Measurements from ENCODE around the gene DNAAF5.

DNAAF5 gene

DNA sequence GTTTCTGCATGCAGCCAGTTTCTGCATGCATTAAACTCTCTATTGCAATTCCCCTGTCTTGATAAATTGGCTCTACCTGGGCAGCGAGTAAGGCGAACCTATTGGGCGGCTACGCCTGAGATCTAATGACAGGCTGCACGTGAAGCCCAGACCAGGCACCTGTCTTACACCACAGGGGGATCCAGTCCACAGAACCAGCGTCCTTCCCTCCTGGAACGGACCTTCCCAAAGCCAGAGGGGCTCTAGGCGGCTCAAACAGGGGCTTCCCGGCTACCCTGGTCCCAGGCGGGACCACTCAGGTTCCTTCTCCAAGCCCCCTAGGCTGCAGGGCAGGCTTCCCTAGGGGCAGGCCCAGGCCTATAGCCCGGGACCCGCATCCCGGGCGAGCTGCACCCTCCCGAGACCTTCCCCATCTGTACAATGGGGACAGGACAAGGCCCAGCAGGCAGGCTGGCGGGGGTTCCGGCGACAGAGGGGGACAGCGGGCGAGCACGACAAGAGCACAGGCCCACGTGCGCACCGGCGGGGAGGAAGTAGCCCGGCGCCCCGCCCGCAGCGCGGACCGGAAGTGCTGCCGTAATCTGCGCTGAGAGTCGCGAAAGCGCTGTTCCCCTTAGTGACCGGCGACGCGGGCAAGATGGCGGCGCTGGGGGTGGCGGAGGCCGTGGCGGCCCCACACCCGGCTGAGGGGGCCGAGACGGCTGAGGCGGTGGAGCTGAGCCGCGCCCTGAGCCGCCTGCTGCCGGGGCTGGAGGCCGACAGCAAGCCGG lies at the start of gene DNAAF5:
Gene DNAAF5, plus strand, starts transcription at position 616 of the 770 bp plus-strand sequence. Its CDS starts 22 bp downstream, at position 638.
- H3K36me3 Mint-ChIP-seq (ENCODE audit: low read depth), result peaks cover 14% of the 10 kb centered on the region
- peaks cover 19% of the 10 kb centered on the region for H3K4me1 Mint-ChIP-seq (ENCODE audit: low read depth)
- H3K27ac Mint-ChIP-seq, result peak within 1 kb of the TSS; percentile 72
- no peaks in the 10 kb centered on the region for H3K27me3 Mint-ChIP-seq
- intact Hi-C loops (cut with micrococcal nuclease), result no loop called here
- H3K4me3 Mint-ChIP-seq, result peak within 1 kb of the TSS; percentile 77
- H3K9me3 Mint-ChIP-seq, result peaks cover 30% of the 10 kb centered on the region

DNA sequence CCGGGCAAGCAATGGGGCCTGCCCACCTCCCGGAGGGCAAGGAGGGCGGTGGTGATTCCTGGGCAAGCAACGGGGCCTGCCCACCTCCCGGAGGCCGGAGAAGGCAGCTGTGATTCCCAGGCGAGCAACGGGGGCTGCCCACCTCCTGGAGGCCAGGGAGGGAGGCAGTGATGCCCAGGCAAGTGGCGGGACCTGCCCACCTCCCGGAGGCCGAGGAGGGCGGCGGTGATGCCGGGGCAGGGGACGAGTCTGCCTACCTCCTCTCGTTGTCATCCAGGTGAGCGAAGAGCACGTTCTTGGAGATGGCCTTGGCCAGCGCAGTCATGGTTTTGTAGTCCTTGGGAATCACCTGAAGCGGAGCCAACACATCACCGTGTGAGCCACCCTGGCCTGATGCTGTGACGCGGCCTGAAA lies 49.5 kb upstream of the DNAAF5 start:
- Mint-ChIP-seq H3K27me3 (no peaks in the 10 kb centered on the region), H3K27ac (no peak overlapping the region), H3K9me3 (peaks cover 27% of the 10 kb centered on the region), H3K4me3 (no peak overlapping the region), H3K36me3 (ENCODE audit: low read depth) (no peaks in the 10 kb centered on the region), H3K4me1 (ENCODE audit: low read depth) (no peaks in the 10 kb centered on the region)
- intact Hi-C loops (cut with micrococcal nuclease), result no loop called here

DNA sequence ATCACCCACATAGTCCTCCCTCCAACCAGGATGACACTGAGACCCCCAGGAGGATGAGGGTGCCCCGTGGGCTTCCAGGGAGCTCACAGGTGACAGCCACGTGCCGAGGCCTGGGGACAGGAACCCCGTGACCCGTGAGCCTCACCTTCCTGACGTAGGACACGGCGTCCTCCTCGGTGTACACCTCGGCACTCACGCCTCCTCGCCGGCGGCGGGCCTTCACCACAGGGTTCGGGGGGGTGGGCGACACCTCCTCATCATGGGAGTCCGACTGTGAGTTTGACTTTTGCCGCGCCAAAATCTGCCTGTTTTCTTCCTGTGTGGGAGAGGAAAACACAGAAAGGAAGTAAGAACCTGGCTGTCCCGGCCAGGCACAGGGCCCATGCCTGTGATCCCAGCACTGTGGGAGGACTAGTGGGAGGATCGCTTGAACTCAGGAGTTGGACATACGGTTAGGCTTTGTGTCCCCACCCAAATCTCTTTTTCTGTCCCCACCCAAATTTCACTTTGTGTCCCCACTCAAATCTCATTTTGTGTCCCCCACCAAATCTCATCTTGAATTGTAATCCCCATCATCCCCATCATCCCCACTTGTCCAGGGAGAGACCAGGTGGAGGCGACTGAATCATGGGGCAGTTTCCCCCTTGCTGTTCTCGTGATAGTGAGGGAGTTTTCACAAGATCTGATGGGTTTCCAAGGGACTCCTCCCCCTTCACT lies 45.9 kb upstream of the DNAAF5 start:
- H3K36me3 Mint-ChIP-seq (ENCODE audit: low read depth), result no peaks in the 10 kb centered on the region
- no peak overlapping the region for H3K4me3 Mint-ChIP-seq
- no peaks in the 10 kb centered on the region for H3K27me3 Mint-ChIP-seq
- intact Hi-C loops (cut with micrococcal nuclease), result no loop called here
- no peaks in the 10 kb centered on the region for H3K4me1 Mint-ChIP-seq (ENCODE audit: low read depth)
- H3K27ac Mint-ChIP-seq, result no peak overlapping the region
- H3K9me3 Mint-ChIP-seq, result peaks cover 40% of the 10 kb centered on the region

DNA sequence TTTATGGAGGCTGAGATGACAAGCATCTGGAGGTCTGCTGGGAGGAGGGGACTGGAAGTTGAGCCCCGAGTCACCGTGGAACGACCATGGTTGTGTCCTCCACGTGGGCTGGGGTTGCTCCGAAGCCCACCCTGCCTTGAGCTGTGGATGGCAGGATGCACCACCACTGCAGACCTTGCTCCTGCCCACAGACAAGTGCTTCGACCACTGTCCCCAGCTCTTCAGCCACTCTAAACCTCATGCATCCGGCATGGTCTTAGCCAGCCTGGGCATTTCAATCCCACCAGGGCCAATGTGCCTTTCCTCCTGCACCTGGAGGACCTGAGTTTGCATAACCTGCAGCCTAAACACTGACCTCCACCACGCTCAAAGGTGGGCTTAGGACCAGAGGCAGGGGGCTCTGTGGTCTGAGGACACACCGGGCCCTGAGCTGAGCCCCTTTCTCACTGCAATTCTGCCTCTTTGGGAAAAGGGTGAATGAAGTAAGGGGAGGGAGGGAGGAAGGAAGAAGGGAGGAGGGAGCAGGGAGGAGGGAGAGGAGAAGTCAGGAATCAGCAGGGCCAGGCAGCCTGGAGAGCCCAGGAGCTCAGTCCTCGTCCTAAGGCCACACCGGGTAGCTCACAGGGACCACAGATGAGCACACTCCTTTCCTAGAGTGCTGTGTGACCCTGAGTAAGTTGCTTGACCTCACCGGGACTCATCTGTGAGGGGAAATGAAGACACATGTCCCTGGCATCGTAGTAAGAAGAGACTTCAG lies 44.8 kb upstream of the DNAAF5 start:
- Mint-ChIP-seq H3K27ac (no peak overlapping the region), H3K9me3 (peaks cover 51% of the 10 kb centered on the region), H3K27me3 (no peaks in the 10 kb centered on the region), H3K4me1 (ENCODE audit: low read depth) (no peaks in the 10 kb centered on the region), H3K4me3 (no peak overlapping the region), H3K36me3 (ENCODE audit: low read depth) (no peaks in the 10 kb centered on the region)
- intact Hi-C loops (cut with micrococcal nuclease), result no loop called here

DNA sequence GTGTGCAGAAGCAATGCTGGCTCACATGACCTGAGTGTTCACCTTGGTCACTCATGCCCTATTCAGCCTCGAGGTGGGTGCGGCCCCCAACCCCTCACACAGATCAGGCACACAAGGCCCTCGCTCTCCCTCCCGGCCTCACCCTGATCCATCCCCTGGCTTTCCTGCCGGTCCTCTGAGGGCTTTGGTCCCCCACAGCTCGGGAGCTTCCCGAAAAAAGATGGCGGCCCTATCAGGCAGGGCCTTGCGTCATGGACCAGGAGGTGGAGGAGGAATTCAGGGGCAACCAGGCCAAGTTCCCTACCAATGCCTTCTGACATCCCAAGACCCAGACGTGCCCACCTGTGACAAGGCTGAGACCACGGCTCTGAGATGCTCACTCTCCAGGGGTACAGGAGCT lies 43.7 kb upstream of the DNAAF5 start:
- intact Hi-C loops (cut with micrococcal nuclease), result no loop called here
- no peaks in the 10 kb centered on the region for H3K4me1 Mint-ChIP-seq (ENCODE audit: low read depth)
- no peak overlapping the region for H3K27ac Mint-ChIP-seq
- no peaks in the 10 kb centered on the region for H3K27me3 Mint-ChIP-seq
- H3K4me3 Mint-ChIP-seq, result no peak overlapping the region
- H3K36me3 Mint-ChIP-seq (ENCODE audit: low read depth), result no peaks in the 10 kb centered on the region
- peaks cover 62% of the 10 kb centered on the region for H3K9me3 Mint-ChIP-seq

DNA sequence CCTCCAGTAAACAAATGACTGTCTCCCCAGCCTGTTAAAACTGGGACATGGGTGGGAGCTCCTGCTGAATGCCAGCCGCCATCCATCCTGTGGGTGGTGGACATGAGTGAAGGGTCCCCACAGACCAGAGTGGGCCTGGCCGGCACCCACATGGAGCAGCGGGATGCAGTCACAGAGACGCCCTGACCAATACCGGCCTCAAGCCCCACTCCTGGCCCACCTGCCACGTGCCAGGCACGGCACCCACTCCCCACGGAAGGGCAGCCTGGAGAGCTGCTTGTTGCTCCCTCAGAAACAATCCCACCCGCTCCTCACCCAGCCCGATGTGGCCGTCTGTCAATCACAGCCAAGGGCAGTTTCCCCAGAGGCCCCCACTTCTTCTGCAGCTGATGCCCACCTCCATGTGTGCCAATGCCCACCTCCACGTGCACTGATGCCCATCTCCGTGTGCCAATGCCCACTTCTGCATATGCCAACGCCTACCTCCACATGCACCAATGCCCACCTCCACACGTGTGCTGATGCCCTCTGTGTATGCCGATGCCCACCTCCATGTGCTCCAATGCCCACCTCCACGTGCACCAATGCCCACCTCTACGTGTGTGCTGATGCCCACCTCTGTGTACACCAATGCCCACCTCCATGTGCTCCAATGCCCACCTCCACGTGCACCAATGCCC lies 42.8 kb upstream of the DNAAF5 start:
- no peaks in the 10 kb centered on the region for H3K4me1 Mint-ChIP-seq (ENCODE audit: low read depth)
- no peak overlapping the region for H3K4me3 Mint-ChIP-seq
- H3K9me3 Mint-ChIP-seq, result peaks cover 71% of the 10 kb centered on the region
- intact Hi-C loops (cut with micrococcal nuclease), result no loop called here
- H3K27ac Mint-ChIP-seq, result no peak overlapping the region
- no peaks in the 10 kb centered on the region for H3K36me3 Mint-ChIP-seq (ENCODE audit: low read depth)
- H3K27me3 Mint-ChIP-seq, result no peaks in the 10 kb centered on the region

DNA sequence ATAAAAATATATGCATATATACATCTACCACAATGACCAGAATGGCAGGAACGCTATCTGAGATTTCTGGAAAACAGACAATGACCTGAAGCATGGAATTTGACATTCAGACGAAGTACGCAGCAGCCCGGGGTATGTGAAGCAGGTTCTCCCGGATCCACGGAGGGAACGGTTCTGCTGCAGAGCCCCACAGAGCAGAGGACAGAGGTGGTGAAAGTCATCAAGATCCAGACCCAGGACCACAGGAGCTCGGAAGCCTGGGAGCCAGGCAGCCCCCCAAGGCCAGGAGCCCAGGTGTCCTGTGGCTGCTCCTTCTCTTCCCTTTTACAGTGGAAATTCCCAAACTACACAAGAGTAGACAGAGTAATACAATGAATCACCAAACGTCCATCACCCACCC lies 42.1 kb upstream of the DNAAF5 start:
- Mint-ChIP-seq H3K4me3 (no peak overlapping the region), H3K27ac (no peak overlapping the region), H3K9me3 (peaks cover 74% of the 10 kb centered on the region), H3K36me3 (ENCODE audit: low read depth) (no peaks in the 10 kb centered on the region), H3K27me3 (no peaks in the 10 kb centered on the region), H3K4me1 (ENCODE audit: low read depth) (no peaks in the 10 kb centered on the region)
- intact Hi-C loops (cut with micrococcal nuclease), result no loop called here

DNA sequence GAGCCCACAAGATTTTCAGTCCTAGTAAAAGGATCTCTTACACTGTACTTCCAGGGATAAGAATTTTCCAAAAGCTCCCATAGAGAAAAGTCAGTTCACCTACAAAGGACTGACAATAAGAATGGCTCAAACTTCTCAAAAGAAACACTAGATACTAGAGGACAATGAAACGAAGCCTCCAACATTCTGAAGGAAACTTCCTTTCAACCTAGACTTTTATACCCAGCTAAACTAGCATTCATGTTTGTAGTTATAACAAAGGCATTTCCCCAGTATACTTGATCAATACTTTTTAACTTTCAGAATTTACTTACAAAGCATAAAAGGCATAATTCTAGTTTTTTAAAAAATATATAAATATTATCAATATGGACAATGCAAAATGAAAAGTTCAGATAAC lies 41.0 kb upstream of the DNAAF5 start:
- Mint-ChIP-seq H3K9me3 (peaks cover 77% of the 10 kb centered on the region), H3K27ac (no peak overlapping the region), H3K4me1 (ENCODE audit: low read depth) (no peaks in the 10 kb centered on the region), H3K36me3 (ENCODE audit: low read depth) (no peaks in the 10 kb centered on the region), H3K27me3 (no peaks in the 10 kb centered on the region), H3K4me3 (no peak overlapping the region)
- intact Hi-C loops (cut with micrococcal nuclease), result no loop called here

DNA sequence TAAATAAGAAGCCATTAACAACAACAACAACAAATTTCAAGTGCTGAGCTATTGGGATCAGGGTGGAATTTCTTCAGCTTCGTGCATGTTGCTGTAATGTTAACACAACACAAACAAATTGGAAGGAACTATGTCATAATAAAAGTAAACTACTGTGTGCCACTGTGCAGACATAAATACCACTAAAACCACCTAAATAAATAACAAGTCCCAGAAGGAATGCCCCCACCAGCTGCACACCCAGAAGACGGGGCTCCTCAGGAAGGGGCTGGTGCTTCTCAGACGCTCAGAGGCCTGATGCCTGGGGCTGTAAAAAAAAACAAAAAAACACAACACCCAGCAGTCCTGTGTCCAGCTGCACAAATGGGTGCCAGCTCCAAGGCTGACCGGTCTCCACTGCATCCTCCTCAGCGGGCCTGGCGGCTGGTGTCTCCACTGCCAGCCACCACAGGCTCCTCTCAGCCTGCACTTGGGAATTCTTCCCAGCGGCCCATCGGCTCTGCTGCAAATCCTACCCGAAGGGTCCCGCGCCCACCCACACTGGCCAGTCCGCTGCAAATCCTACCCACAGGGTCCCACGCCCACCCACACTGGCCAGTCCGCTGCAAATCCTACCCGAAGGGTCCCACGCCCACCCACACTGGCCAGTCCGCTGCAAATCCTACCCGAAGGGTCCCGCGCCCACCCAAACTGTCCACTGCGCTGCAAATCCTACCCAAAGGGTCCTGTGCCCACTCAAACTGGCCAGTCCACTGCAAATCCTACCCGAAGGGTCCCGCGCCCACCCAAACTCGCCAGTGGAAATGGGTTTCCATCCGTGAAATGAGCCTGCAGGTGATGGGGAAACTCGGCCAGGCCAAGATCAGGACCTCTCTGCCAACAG lies 35.8 kb upstream of the DNAAF5 start:
- H3K4me3 Mint-ChIP-seq, result no peak overlapping the region
- intact Hi-C loops (cut with micrococcal nuclease), result no loop called here
- H3K27ac Mint-ChIP-seq, result no peak overlapping the region
- H3K36me3 Mint-ChIP-seq (ENCODE audit: low read depth), result no peaks in the 10 kb centered on the region
- H3K27me3 Mint-ChIP-seq, result no peaks in the 10 kb centered on the region
- H3K4me1 Mint-ChIP-seq (ENCODE audit: low read depth), result no peaks in the 10 kb centered on the region
- peaks cover 71% of the 10 kb centered on the region for H3K9me3 Mint-ChIP-seq

DNA sequence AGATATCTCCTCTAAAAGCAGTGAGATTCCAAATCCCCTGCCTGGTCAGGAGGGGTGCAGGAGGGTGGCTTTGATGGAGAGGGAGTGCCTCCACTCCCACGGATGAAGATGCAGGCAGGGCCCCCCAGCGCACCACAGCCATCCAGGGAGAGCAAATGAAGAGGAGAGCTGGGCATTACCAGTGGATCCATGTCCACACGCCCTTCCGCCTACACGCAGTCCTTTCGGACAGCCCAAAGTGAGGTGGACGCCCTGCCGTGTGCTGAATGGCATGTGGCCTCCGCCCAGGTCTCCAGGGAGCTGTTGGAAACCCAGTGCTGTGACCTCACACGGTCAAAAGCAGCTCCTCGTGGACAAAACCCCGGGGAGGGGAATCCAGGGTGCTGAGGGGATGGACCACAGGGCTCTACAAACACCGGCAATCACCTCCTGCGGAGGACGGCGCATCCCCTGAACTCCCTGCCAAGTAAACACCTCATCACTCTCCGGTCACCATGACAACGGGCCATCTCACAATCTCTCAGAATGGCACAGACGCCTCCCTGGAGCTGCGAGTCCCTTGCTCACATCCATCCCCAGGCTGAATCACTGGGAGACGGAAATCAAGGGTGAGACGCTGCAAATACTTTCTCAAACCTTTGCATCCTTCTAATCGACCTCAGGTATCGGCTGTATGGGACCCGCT lies 35.0 kb upstream of the DNAAF5 start:
- H3K4me1 Mint-ChIP-seq (ENCODE audit: low read depth), result no peaks in the 10 kb centered on the region
- no peak overlapping the region for H3K27ac Mint-ChIP-seq
- intact Hi-C loops (cut with micrococcal nuclease), result no loop called here
- H3K27me3 Mint-ChIP-seq, result no peaks in the 10 kb centered on the region
- H3K36me3 Mint-ChIP-seq (ENCODE audit: low read depth), result no peaks in the 10 kb centered on the region
- H3K4me3 Mint-ChIP-seq, result no peak overlapping the region
- H3K9me3 Mint-ChIP-seq, result peaks cover 63% of the 10 kb centered on the region

DNA sequence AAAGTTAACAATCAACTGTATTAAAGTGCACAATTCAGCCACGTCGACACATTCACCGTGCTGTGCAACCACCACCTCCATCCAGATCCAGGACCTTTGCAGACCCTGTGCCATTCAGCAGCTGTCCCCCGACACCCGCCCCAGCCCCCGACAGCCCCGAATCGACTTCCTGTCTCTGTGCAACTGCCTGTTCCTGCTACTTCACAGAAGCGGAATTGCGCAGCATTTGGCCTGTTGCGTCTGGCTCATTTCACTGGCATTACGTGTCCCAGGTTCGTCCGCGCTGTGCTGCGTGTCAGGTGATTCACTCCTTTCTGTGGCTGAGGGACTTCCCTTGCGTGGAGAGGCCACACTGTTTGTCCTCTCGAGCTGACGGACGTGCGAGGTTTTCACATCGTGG lies 33.2 kb upstream of the DNAAF5 start:
- Mint-ChIP-seq H3K27ac (no peak overlapping the region), H3K27me3 (no peaks in the 10 kb centered on the region), H3K36me3 (ENCODE audit: low read depth) (no peaks in the 10 kb centered on the region), H3K9me3 (peaks cover 45% of the 10 kb centered on the region), H3K4me3 (no peak overlapping the region), H3K4me1 (ENCODE audit: low read depth) (no peaks in the 10 kb centered on the region)
- intact Hi-C loops (cut with micrococcal nuclease), result no loop called here

DNA sequence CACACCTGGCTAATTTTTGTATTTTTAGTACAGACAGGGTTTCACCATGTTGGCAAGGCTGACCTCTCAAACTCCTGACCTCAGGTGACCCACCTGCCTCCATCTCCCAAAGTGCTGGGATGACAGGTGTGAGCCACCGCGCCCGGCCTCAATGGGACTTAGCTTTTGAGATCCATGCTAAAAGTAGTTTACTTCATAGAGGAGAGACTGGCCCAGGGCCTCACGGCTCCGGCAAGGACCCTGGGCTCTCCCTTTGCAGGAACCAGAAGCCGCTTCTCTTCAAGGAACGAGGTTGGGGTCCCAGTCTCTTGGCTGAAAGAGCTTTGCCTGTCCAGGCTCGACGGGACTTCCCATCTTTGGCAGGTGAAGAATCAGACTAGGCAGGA lies 30.1 kb upstream of the DNAAF5 start:
- no peaks in the 10 kb centered on the region for H3K36me3 Mint-ChIP-seq (ENCODE audit: low read depth)
- H3K4me1 Mint-ChIP-seq (ENCODE audit: low read depth), result no peaks in the 10 kb centered on the region
- H3K9me3 Mint-ChIP-seq, result peaks cover 24% of the 10 kb centered on the region
- no peak overlapping the region for H3K27ac Mint-ChIP-seq
- intact Hi-C loops (cut with micrococcal nuclease), result no loop called here
- no peak overlapping the region for H3K4me3 Mint-ChIP-seq
- H3K27me3 Mint-ChIP-seq, result no peaks in the 10 kb centered on the region
